ENCODE data around the gene PAQR7.

Gene PAQR7

DNA sequence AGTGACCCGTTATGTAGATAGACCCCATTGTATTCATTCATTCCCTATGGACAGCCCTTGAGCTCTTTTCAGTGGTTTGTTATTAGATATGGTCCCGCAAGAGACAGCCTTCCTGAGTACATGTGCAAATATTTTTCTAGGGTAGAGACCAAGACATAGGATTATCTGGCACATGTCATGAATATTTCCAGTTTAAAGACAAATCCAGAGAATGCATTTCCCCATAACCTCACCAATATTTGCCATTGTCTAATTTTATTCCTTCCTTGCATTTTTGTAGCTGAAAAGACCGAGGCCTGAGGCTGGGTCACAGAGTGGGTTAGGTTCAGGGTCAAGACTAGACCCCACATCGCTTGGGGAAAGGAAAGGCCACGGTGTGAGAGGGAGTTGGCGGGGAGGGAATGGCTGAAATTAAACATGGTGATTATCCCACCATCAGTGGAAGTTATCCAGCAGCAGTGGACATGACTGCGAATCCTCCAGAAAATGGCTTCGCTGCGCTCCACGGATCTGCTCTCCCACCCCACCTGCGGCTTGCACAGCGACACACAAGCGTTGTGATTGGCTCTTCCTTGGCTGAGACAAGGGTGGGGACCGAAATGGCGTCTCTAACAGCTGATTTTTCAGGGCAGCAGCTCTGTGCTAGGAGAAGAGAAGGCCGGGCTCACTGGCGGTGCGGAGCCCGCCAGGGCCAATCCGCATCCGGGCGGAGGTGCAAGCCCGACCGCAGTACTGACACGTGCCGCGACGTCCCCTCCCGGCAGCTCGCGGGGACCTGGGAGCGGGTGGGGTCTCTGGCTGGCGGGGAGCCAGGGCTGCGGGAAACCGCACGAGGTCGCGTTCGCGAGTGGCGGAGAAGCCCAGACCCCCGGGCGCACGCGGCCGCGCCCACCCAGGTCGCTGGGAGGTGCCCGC lies 46.8 kb upstream of the PAQR7 start:
- H3K27ac ChIP-seq (replicated peaks): peak overlapping the region; percentile 85
- no peaks in the 10 kb centered on the region for H3K27me3 ChIP-seq (ENCODE audit: insufficient read depth, poor library complexity, severe bottlenecking)
- peak; percentile 31 to 70 for DNase-seq (ENCODE audit: low read depth in 1 of 2, low spot score in 1 of 2)
- peak overlapping the region; percentile 33 for H3K4me3 ChIP-seq (replicated peaks; ENCODE audit: insufficient read depth, low read length)
- TF ChIP-seq, protein P1, sequence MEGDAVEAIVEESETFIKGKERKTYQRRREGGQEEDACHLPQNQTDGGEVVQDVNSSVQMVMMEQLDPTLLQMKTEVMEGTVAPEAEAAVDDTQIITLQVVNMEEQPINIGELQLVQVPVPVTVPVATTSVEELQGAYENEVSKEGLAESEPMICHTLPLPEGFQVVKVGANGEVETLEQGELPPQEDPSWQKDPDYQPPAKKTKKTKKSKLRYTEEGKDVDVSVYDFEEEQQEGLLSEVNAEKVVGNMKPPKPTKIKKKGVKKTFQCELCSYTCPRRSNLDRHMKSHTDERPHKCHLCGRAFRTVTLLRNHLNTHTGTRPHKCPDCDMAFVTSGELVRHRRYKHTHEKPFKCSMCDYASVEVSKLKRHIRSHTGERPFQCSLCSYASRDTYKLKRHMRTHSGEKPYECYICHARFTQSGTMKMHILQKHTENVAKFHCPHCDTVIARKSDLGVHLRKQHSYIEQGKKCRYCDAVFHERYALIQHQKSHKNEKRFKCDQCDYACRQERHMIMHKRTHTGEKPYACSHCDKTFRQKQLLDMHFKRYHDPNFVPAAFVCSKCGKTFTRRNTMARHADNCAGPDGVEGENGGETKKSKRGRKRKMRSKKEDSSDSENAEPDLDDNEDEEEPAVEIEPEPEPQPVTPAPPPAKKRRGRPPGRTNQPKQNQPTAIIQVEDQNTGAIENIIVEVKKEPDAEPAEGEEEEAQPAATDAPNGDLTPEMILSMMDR (IDR thresholded peaks at IDR 0.05; ENCODE audit: insufficient read depth, low read length): no peak
- no peak for TF ChIP-seq POLR2AphosphoS5 (IDR thresholded peaks at IDR 0.05; ENCODE audit: low read depth)
- no peak for TF ChIP-seq GABPA (IDR thresholded peaks at IDR 0.05; ENCODE audit: low read depth)
- TF ChIP-seq SPI1 (IDR thresholded peaks at IDR 0.05; ENCODE audit: borderline replicate concordance, low read depth): no peak
- TF ChIP-seq, protein P2, sequence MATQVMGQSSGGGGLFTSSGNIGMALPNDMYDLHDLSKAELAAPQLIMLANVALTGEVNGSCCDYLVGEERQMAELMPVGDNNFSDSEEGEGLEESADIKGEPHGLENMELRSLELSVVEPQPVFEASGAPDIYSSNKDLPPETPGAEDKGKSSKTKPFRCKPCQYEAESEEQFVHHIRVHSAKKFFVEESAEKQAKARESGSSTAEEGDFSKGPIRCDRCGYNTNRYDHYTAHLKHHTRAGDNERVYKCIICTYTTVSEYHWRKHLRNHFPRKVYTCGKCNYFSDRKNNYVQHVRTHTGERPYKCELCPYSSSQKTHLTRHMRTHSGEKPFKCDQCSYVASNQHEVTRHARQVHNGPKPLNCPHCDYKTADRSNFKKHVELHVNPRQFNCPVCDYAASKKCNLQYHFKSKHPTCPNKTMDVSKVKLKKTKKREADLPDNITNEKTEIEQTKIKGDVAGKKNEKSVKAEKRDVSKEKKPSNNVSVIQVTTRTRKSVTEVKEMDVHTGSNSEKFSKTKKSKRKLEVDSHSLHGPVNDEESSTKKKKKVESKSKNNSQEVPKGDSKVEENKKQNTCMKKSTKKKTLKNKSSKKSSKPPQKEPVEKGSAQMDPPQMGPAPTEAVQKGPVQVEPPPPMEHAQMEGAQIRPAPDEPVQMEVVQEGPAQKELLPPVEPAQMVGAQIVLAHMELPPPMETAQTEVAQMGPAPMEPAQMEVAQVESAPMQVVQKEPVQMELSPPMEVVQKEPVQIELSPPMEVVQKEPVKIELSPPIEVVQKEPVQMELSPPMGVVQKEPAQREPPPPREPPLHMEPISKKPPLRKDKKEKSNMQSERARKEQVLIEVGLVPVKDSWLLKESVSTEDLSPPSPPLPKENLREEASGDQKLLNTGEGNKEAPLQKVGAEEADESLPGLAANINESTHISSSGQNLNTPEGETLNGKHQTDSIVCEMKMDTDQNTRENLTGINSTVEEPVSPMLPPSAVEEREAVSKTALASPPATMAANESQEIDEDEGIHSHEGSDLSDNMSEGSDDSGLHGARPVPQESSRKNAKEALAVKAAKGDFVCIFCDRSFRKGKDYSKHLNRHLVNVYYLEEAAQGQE (IDR thresholded peaks at IDR 0.05; ENCODE audit: insufficient replicate concordance, low read depth): no peak

DNA sequence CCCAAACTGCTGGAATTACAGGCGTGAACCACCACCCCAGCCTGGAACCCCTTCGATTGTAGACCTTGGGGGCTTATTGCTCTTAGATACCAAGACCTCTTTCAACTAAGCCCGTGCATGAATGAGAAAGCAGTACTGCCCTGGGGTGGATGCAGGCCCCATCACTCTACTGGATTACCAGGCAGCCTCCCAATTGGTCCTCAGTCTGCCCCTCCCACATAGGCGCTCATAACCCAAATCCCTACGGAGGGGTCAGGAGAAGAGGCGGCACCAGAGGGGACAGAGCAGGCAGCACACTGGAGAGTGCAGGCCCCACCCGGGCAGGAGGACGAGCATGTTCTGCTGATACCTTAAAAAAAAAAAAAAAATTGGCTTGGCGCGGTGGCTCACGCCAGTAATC lies 43.1 kb upstream of the PAQR7 start:
- Histone ChIP-seq H3K27ac (replicated peaks) (no peak overlapping the region), H3K27me3 (ENCODE audit: insufficient read depth, poor library complexity, severe bottlenecking) (no peaks in the 10 kb centered on the region), H3K4me3 (replicated peaks; ENCODE audit: insufficient read depth, low read length) (no peak overlapping the region)
- DNase-seq (ENCODE audit: low read depth in 1 of 2, low spot score in 1 of 2): no peak
- TF ChIP-seq, protein P1 (IDR thresholded peaks at IDR 0.05; ENCODE audit: insufficient read depth, low read length): no peak
- TF ChIP-seq SPI1 (IDR thresholded peaks at IDR 0.05; ENCODE audit: borderline replicate concordance, low read depth) (no peak), GABPA (IDR thresholded peaks at IDR 0.05; ENCODE audit: low read depth) (no peak), POLR2AphosphoS5 (IDR thresholded peaks at IDR 0.05; ENCODE audit: low read depth) (no peak)
- TF ChIP-seq, protein P2 (IDR thresholded peaks at IDR 0.05; ENCODE audit: insufficient replicate concordance, low read depth): no peak

DNA sequence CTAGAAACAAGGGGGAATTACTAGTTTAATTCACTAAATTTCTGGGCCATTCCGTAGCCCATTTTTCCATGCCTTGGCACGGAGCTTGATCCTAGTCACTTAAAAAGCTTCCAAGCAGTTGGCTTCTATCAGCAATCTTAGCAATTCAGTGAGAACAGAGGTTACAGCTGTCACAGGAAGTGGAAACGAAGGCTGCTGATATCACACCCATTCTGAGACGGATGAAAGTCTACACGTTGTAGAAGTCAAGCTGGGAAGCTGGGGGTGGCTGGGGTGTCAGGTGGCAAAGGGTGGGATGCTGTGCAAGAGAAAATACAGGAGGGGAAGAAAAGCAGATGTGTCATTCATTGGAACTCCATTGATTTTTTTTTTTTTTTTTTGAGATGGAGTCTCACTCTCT lies 42.5 kb upstream of the PAQR7 start:
- DNase-seq (ENCODE audit: low read depth in 1 of 2, low spot score in 1 of 2): no peak
- Histone ChIP-seq H3K4me3 (replicated peaks; ENCODE audit: insufficient read depth, low read length) (no peak overlapping the region), H3K27ac (replicated peaks) (no peak overlapping the region), H3K27me3 (ENCODE audit: insufficient read depth, poor library complexity, severe bottlenecking) (no peaks in the 10 kb centered on the region)
- TF ChIP-seq, protein P1 (IDR thresholded peaks at IDR 0.05; ENCODE audit: insufficient read depth, low read length): no peak
- TF ChIP-seq GABPA (IDR thresholded peaks at IDR 0.05; ENCODE audit: low read depth) (no peak), SPI1 (IDR thresholded peaks at IDR 0.05; ENCODE audit: borderline replicate concordance, low read depth) (no peak), POLR2AphosphoS5 (IDR thresholded peaks at IDR 0.05; ENCODE audit: low read depth) (no peak)
- TF ChIP-seq, protein P2 (IDR thresholded peaks at IDR 0.05; ENCODE audit: insufficient replicate concordance, low read depth): no peak
